HG03060 (cell line): Measurements from ENCODE around the gene GHRH.

ENCODE experiments used
- ATAC-seq: cut with Tn5 transposase; IDR thresholded peaks from one replicate; pipeline ENCODE4 v1.9.1; 2021; ENCODE audit warnings: low read depth, moderate number of reproducible peaks; ENCODE audit not compliant: unreplicated experiment

The GHRH gene

DNA sequence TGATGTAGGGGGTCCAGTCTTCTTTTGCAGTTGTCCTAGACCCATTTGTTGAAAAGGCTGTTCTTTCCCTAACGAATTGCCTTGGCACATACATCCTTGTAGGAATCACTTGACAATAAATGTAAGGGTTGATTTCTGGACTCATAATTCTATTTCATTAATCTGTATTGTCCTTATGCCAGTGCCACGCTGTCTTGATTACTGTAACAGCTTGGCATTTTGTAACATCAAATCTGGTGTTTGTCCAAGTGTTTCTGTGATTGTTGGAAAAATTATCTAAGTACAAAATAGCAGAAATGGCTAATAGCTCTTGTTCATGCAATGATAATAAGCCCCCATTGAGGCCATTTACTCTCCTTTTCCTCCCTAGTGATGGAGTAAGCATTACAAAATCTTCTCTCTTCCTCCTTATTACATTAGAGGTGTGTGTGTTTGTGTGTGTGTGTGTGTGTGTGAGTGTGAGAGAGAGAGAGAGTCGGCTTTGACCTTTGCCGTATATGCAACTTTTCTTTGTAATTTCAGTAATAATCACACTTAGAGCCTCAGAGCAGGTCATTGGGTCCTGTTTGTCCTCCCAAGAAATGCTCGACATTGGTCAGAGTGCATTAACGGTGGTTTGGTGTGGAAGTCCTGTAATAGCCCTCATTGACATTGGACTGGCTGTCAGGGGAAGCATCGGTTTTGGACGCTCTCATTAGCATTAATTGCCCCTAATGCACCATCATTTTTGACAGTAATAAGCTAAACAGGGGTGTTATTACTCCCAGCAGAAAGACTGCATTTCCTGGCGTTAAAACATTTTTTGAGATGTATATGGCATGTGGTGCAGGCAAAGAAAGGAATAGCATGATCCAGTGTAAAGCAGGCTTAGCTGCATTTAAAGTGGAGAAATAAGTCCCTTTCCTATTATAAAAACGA is 41.6 kb downstream of the GHRH start:
- no peak for ATAC-seq

DNA sequence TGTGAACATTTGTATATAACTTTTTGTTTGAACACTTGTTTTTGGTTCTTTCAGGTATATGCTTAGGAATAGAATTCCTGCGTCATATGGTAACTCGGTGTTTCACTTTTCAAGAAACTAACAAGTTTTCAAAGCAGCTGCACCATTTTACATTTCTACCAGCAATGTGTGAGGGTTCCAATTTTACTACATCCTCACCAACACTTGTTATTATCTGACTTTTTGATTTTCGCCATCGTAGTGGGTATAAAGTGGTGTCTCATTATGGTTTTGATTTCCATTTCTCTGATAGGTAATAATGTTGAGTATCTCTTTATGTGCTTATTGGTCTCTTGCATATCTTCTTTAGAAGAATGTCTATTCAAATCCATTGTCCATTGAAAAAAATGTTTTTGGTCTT is 42.6 kb downstream of the GHRH start:
- no peak for ATAC-seq

DNA sequence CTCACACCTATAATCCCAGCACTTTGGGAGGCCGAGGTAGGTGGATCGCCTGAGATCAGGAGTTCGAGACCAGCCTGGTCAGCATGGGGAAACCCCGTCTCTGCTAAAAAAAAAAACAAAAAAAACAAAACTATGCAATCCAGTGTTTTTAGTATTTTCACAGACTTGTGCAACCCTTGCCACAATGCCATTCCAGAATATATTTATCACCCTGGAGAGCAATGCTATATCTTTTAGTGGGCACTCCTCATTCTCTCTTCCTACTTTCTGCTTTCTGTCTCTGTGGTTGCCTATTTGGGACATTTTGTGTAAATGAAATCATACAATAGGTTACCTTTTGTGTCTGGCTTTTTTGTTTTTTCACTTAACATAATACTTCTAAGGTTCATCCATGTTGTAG is 43.2 kb downstream of the GHRH start:
- no peak for ATAC-seq

DNA sequence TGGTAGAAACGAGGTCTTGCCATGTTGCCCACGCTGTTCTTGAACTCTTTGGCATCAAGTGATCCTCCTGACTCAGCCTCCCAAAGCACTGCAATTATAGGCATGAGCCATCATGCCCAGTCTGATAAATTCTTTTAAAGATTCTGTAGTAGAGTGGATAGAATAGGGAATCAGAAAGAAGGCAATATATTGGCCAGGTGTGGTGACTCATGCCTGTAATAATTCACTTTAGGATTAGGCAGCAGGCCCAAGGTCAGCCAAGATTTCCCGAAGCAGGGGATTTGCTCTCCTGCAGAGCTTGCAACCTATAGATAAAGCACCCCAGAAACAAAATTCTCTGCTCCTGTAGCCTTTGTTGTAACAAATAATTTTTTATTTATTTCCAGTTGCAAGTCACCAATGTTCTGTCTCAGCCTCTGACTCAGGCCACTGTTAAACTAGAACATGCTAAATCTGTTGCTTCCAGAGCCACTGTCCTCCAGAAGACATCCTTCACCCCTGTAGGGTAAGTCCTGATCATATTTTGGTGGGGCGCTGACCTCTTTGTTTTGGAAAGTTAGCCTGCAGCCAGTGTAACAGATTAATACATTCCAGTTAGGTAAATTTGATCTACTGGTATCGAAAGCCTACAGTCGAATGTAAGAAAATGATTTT is 51.8 kb downstream of the GHRH start:
- no peak for ATAC-seq

DNA sequence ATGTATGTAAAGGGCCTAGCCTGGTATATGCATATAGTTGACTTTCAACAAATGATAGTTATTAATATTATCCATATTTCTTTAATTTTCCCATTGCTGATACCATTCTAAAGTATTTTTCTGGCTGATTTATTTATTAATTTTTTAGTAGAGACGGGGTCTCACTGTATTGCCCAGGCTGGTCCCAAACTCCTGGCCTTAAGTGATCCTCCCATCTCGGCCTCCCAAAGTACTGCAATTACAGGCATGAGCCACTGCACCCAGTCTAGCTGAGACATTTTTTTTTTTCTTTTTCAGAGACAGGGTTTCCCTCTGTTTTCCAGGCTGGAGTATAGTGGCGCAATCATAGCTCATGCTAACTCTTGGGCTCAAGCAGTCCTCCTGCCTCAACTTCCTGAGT is 52.4 kb downstream of the GHRH start:
- no peak for ATAC-seq

DNA sequence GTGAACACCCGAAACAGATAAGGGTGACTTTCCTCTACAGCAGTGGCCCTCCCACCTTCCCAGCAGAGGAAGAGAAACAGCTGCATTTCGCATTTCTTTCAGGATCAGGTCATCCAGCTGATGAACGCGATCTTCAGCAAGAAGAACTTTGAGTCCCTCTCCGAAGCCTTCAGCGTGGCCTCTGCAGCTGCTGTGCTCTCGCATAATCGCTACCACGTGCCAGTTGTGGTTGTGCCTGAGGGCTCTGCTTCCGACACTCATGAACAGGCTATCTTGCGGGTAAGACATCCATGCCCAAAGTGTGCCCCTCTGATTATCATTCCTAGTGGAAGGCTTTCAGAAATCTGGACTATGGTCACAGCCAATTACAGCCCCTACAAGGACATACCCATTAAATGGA is 54.4 kb downstream of the GHRH start:
- no peak for ATAC-seq

DNA sequence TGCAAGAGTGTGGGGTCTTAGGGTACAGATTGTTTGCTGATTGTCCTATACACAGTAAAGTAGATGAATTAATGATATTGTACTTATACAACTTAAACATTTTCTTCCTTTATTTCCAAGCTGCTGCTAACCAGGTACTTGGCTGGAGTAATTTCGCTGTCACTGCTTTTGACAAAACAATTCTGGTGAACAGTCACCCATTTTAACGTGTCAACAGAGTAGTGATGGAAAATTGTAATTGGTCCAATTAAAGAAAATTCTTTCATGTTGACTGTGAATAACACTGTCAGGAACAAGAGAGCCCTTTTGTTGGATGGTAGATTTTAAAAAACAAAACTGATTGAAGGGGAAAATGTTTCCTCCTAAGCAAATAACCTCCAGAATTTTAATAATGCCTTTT is 55.8 kb downstream of the GHRH start:
- no peak for ATAC-seq

DNA sequence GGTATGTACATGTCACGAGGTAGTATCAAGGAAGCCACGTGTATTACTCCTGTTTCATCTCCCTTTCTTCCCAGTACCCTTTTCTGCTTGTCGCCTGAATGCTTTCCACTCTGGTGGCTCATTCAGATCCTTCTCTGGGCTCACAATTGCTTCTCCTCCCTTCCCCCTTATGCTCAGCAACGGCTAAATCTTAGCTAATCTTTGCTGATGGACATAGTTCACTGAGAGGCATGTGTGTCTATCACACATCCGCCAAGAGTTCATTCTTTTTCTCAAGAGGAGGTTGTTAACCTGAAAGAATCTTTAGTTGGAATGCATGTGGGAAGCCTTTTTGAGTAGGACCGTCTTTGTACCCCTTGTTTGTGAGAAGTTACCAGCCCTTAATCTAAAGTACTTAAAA is 56.5 kb downstream of the GHRH start:
- ATAC-seq: no peak

DNA sequence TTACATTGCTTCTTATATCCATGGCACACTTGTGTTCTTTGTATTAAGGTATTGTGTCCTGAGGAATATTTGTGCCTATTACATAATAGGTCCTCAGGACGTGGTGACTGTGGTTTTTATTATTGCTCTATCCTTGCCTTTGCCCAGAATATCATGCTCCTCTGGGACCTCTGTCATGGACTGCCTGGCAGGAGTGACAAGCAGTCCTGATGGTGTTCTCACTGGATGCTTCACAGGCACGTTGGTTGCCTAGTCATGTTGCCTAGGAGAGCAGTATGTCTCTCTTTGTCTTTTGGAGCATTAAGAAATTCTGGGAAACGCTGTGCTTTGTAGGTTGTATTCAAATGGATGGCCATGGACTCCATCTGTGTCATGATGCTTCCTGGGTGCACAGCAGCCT is 57.6 kb downstream of the GHRH start:
- ATAC-seq: no peak

DNA sequence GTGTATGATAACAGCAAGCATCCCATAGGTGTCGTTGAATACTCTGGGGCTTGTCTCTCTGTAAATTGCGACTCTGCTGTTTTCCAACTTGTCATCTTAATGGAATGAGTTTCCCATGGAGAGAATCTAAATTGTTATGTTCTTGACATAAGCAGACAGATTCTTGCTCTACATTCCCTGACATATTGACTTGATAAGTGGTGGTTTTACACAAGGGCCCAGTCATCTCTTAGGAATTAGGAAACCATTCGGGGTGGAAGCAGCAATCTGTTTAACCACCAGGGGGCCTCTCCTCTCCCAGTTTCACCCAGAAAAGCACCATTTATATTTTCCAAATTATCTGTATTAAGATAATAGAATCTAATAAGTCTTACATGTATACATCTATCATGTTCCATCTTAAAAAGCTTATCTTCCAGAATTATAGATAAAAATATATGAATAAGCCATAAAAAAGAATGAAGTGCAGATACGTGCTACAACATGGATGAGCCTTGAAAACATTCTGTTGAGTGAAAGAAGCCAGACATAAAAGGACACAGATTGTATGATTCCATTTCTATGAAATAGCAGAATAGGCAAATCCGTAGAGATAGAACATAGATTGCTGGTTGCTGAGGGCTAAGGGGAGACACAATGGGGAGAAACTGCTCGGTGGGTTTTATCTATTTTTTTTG is 59.2 kb downstream of the GHRH start:
- no peak for ATAC-seq

DNA sequence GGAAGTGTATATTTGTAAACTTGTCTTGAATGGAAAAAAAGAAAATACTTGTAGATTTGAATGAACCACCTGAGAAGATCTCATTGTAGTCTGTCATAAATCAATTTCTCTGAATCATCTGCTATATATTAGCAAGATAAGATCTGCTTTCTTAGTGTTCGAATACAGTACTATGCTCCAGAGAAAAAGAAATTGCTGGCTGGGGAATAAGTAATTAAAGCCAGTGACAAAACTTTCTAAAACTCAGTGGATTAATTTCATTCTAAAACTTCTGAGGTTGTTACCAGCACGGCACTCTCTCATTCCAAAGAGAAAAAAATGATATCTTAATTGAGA is 59.8 kb downstream of the GHRH start:
- no peak for ATAC-seq
